Forelimb muscle (tissue), 1 donor: ENCODE measurements around the gene DCC. TPM values are rescaled to one million over a fixed set of nuclear protein-coding genes. Genes with fewer than 3 reads are reported as not detected.

Experiments
- DNase-seq: peaks from one replicate; pipeline ENCODE4 v3.0.0-alpha.2; 2013; ENCODE audit warnings: low read depth
- polyA plus RNA-seq: library from polyadenylated mRNA; unstranded; fragments of 120-200 nt; gene quantifications from one replicate; pipeline ENCODE4 v1.2.1, GENCODE V29; 2013; ENCODE audit not compliant: insufficient read length

The DCC gene
- polyA plus RNA-seq, 1 donor = 0.09 TPM

DNA sequence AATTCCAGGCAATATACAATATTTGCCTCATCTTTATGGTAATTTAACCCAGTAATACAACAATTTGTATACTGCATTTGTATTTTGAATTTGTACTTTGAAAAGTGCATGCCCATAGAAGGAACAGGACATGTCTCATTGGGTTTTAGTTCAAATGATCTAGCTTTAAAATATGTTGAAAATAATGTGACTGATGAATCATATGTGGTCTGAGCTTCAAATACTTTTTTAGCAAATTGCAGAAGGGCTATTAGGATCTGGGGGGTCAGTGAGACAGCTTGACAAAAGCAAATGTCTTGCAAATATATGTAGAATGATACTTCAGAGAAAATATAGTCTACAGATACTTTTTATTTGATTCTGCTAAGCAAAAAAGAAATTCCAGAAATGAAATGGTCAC, 248.9 kb downstream of the DCC start:
- DNase-seq = no peak

DNA sequence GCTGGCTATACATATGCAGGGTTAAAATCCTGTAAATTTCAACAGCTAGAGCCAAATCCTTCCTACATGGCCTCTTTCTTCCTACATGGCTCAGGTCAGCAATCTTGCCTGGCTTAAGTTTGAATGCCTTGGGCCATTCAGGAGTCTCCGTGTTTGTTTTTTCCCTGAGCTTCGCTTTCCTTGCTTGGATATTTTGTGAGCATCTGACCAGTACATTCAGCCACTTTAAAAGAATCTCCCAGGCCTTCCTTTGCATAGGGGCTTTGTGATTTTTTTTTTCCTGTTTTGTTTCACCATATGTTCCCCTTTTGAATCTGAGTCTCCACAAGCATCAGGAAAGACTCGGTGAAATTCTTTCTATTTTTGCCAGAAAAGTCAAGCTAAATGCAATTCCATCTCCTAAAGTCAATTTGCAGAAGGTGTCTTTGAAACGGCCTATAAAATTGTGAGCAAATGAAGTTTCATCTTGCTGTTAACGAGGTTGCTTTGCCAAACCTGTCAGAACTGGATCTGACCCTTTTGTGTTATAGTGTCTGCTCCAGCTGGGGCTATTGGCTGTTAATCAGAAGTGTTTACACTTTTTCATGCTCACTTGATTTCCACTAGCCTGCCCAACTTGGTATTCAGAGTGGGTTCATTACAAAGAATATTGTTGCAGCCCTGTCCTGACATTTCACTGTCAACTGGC, 256.9 kb downstream of the DCC start:
- DNase-seq = no peak

DNA sequence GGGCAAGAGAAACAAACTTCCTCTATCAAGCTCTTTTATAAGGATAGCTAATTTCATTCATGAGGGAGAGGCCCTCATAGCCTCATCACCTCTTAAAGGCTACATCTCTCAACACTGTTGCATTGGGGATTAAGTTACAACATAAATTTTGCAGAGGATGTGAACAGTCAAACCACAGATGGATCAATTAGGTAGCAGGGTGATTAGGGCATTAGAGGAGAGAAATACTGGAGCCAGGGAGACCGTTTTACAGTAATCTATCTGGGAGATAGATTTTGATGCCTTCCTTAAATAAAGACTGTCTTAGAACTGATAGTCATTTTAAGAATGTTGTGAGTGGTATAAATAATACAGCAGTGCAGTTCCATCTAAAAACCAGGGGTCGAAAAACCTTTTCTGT, 258.9 kb downstream of the DCC start:
- DNase-seq = no peak

DNA sequence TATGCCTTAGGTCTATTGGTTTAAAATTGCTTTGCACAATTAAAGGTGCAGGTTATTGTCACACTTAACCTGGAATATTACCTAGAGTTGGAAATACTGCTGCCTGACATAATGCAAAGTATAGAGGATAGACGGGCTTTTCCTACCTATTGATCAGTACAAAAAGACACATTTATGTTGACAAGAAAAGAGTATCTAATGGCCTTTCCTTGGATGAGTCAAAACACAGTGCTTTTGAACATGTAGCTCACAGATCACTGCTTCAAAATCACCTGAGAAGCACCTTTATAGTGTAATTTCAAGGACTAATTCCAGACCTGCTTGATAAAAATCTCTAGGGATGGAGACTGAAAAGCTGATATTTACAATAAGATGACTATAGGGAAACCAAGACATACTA, 262.8 kb downstream of the DCC start:
- no peak for DNase-seq

DNA sequence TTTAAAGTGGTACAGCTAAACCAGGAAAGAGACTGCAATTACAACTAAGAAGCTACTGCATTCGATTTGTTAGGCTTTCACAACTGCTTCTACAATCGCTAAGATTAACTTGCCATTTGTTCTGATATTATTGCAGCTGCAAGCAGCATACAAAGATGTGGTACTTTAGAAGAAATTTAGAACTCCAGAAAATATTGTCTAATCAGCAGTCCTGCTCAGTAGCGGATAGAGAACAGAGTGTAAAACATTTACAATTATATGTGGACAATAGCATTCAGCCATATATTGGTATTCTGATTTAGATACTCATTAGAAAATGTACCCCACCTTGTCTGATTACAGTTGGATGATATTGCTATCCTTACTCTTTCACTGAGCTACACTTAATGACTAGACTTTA, 265.3 kb downstream of the DCC start:
- no peak for DNase-seq

DNA sequence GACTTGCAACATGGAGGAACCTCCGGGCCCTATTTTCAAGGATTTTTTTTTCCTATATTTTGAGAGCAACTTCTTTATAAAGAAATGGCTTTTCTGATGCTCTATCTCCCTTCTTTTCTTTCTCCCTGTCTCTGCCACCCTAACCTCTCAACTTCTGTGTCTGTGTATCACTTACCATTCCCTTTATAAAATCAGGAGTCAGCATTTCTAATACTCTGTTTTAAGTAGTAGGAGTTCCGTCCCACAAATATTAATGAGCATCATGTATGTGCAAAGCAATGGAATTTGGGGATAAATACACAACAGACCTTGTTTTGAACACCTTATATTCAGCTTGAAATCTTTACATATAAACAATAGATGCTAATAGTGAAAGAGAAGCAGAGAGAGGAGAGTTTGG, 268.0 kb downstream of the DCC start:
- DNase-seq = no peak

DNA sequence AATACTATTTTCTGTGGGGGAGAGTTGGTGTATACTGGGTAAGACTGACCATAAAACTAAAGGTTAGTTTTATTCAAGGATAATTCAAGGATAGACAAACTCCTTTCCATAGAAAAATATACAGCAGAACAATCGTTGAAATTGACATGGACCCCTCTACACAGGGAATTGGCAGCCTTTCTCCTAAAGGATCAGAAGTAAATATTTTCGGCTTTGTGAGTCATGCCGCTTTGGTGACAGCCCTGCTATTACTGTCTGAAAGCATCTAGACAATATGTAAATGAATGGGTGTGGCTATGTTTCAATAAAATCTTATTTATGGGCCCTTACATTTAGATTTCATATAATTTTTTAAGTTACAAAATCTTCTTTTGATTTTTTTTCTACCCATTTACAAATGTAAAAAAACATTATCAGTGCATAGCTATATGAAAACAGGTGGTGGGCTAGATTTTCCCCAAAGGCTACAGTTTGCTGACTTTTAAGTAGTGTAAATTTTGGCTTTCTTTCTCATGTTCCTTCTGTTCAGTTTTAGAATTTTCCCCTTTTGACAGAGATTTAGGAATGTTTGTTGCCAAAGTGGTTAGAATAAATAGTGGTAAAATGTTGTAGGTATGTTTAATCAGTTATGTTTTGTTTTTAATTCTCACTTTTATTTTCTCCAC, 270.6 kb downstream of the DCC start:
- no peak for DNase-seq

DNA sequence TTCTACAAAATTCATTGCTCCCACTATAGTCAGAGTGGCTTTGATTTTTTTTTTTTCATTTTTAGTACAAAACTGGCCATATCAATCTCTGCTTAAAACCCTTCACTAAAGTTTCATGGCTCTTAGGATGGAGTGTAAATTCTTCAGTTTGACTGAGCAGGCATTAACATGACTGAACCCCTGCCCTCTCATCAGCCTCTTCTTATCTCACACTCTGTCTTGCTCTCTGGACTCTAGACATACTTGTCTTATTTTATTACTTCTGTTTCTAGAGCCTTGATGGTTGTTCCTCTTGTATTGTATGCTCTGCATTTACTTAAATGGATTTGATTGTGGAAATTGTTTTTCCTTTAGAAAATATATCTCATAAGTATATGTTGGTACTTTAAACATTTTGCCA, 272.4 kb downstream of the DCC start:
- DNase-seq = no peak

DNA sequence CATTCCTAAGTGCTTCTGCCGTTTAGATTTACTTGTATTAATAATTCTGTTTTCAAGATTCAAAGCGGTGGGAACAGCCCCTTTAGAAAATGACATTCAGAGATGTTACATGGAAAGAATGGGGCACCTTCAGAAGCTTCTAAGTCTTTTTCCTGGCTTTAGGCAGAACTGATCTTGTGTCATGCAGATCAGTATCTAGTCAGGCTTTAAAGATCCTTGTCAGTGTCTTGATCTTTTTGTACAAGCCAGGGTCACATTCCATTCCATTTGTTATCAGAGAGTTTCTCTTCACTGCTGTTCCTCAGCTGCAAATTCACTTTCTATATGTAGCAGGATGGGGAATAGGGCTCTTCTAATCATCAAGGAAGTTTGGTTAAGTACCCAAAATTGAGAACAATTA, 275.3 kb downstream of the DCC start:
- DNase-seq = no peak

DNA sequence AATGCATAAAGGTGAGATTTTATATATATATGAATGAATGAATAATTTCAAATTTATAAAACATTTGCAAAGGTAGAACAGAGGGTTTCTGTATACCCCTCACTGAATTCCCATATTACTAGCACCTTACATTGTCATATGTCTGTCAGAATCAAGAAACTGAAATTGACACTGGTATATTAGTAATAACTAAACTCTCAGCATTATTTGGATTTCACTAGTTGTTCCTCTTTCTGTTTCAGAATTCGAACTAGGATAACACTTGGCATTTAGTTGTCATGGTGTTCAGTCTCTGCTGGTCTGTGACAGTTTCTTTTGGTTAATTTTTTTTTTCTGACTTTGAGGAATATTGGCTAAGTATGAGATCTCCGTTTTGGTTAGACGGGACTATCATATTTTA, 275.9 kb downstream of the DCC start:
- no peak for DNase-seq

DNA sequence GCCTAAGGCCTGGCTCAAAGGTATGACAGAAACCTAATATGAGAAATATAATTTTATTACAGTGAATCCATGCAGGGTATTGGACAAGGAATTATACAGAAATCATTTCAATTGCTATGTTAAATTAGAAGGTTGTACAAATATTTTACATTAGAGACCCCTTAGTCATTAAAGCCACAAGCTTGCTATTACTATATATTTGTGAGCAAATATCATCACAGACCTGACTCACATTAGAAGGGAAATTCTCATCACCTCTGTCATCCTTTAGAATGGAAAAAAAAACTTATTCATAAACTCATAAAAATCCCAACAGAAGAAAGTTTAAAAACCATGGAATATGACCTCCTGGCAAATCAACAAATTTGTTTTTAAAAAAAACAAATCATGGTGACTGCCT, 277.9 kb downstream of the DCC start:
- no peak for DNase-seq

DNA sequence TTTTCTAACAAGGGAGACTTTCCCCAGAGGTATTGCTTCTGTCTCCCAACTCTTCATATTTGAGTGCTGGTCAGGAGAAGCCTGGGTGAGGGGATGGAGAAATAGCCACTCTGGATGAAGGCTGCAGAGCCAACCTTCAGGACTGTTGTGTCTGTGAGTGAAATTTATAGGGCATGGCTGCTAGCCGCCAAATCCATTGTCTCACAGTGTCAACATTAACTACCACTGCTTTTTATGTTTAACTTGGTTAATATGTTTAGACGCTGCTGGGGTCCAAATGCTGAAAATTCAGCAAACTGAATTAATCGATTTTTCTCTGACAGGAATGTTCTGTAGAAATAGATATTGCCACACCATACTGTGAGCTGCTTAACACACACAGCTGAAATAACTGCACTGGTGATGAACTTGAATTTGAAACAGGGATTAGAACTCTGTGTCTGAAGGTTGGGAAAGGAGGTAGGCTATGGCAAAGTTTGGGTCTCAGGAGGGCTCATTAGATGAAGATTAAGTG, 281.0 kb downstream of the DCC start:
- DNase-seq = no peak

DNA sequence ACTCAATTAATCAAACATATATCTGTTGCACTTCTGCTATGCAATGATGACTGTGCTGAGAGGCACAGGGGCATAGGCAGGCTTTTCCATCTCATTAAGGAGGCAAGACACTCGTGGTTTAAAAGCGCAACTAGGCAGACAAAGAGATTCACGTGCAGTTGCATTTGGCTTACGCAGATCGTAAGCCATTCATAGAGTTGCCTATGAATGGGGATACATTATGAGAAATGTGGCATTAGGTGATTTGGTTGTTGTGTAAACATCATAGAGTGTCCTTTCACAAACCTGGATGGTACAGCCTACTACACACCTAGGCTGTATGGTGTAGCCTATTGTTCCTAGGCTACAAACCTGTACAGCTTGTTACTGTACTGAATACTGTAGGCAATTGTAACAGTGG, 284.7 kb downstream of the DCC start:
- no peak for DNase-seq

DNA sequence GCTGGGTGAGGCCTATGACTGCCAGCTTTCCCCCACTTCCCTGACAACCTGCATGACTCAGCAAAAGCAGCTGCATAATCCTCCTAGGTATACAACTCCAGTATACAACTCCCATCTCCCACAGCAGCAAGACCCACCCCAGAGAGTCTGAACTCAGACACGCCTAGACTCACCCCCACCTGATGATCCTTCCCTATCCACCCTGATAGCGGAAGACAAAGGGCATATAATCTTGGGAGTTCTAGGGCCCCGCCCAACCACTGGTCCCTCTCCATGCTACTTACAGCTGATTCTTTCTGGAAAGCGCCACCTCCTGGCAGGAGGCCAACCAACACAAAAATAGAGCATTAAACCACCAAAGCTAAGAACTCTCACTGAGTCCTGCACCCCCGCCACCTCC, 296.5 kb downstream of the DCC start:
- no peak for DNase-seq

DNA sequence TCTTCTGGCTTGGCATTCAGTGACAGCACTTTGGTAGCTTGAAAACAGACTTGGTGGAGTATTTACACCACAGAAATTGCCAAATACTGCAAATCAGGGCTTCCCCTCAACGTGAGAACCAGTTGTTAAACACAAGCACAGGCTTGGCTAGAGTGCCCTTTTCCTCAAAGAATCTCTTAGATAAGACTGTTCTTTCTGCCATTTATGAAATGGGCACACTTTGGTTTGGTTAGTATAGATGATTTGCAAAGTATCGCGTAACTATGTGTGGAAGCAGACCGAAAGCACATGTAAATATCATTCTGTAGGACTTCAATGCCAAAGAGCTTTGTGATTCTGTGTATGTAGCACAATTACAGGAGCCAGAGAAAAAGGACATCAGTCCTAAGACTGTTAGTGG, 308.2 kb downstream of the DCC start:
- no peak for DNase-seq

DNA sequence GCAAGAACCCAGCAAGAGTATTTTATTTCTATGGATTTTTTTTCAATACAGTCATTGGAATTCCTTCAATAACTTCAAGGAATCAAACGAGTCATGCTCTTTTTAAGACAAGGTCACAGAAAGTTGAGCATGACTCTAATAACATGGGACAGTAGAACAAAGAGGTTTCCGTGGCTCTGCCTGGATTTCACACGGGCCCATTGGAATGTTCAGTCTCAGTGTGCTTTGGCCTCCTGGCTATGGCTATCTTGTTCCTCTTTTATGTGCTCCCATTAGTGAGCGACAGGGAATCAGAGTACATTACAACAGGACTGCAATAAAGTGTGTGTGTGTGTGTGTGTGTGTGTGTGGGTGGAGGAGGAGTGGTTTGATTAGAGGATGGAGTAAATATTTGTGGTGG, 312.4 kb downstream of the DCC start:
- DNase-seq = no peak

DNA sequence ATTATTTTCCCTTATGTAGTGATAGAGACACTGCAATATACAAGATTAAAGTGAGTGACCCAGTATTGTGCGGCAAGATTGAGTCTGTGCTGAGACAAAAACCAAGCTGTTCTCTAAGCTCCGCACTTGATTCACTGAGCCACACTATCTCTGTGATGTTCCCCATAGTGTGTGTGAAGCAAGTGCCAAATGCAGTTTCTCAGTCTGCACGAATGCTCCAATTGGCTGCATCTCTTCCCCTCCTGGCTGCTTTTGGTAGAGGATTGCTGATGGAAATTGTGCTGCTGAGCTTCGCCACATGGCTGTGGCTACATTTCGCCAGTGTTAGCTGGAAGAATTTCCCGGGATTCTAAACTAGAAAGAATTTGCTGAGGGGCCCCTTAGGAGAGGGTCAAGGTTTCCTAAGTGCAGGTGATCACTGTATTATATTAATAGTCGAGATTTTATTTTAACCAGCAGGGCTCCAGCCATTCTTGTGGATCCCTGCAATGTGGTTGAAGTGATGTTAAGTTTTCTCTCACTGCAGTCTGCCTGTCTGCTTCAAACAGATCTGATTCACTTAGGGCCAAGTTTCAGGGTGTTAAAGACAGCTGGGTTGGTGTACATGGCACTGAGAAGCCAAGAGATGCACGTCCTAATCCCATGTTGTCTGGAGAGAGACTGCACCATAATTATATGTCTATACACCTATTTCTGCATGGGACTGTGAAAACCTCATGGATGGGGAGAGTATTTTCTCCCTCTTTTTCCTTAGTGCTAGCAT, 317.2 kb downstream of the DCC start:
- no peak for DNase-seq

DNA sequence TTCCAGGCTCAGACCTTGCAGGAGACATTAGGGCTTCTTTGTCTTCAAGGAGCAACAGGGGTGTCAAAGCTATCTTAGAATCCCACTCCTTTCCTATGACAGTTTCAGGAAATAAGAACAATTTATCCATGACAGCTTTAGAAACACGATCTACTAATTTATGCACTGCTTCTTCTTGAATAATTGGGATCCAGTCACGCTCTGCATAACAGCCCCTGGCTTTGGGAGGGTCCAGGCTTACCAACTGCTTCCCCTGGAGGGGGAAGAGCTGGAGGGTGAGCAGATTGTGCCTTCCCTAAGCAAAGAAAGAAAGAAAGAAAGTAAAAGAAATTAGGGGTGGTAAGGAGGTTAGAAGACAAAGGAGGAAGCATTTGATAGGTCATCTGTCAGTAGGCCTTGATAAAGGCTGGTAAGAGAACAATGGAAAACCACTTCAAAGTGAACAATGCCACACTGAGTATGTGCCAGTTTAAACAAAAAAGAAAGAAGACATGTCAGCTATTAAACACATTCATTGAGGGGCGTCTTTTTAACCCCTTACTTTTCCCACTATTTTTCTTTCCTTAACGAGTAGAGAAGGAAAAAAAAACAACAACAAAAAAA, 327.6 kb downstream of the DCC start:
- no peak for DNase-seq

DNA sequence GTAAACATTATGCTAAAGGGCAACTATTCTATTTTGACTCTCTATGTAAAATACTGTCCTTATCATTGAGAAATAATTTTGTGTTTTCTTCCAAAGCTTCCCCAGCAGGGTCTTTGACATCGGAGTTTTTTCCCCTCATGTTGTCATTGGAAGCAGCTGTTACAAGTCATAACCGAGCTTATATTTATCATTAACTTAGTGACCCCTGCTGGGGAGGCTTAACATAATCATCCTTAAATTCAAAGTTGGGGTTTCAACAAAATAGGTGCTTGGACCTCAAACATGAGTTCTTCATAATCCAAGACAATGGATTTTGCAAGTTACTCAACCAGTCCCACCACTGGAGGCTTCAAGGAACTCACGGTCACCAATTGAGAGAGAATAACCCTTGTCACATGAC, 330.9 kb downstream of the DCC start:
- DNase-seq = peak; percentile 1

DNA sequence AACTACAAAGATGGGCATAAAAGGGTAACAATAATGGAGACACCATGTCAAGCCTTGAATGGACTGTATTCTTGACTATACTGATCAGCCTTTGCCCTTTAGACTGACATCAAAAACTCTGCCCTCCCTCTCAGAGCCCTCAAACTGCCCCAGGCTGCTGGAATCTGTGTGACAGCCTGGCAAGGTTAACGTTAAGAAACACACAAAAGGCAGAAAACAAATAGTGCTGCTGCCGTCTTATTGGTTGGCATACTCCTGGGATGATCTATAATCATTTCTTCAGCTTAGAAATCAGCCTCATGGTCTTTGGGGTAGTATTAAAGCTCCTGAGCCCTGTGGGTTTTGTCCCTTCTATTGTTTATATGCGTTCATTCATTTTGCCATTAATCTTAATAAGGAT, 338.0 kb downstream of the DCC start:
- no peak for DNase-seq

DNA sequence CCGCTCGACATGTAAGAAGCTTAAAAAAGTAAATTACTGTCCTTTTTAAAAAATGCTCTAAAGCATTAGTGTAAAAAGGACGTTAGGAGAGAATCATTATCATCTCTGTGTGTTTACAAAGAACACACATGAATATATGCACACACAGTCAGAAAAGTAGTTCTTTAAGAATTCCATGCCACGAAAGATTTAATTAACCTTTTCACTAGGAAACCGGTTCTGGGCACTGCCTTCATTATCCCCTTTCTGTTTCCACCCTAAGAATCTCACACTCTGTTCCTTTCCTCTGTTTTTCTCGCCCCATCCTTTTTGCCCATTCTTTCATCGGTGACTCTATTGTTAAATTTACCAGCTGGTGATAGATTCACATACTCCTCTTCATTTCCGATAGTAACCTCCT, 338.6 kb downstream of the DCC start:
- DNase-seq = no peak

DNA sequence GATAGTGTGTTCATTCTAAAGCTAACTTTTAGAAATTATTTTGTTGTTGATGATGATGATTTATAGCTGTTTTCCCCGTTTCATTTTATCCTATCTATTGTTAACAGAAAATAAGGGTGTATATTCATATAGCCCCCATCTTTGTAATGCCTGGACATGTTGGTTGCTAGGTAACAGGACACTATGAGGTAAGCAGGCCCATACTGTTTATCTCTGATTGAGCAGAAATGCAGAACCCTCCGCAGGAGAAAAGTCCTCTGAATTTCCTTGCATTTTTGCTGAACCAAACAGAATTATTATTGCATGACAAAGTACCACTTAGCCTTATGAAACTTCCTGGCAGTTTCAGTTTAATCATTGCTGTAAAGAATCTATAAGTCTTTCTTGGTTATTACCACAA, 339.4 kb downstream of the DCC start:
- DNase-seq = no peak

DNA sequence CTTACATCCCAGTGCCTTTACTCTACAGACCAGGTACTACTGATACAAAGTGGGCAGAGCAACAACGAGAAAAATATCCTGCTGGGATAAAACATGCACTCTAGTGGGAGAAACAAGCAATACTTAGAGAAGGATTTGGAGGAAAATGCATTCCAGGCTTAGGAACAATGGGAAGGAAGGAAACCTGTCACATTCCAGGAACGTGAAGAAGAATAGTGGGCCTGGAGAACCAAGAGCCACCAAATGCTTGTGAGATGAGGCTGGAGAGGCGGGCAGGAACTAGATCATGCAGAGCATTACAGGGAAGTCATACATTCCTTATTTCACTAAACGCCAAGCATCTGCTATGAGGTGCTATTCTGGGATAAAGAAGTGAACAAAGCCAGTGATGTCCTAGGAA, 342.3 kb downstream of the DCC start:
- DNase-seq = no peak
